Head of caudate nucleus (tissue), 42 donors: ENCODE results near the gene EID2.

Source experiments
- DNase-seq, 42 donors: peaks; one replicate each; pipeline versions ENCODE4 v3.0.0 to v3.0.0-alpha.2; 2020 to 2021; ENCODE audit warnings: mixed read lengths in 7 of 42
- intact Hi-C: fragments of 100-400 bp; cut with DNase I; formaldehyde crosslinking; loops from one replicate; pipeline ENCODE4 v1.15.0; 2022

EID2 gene, protein sequence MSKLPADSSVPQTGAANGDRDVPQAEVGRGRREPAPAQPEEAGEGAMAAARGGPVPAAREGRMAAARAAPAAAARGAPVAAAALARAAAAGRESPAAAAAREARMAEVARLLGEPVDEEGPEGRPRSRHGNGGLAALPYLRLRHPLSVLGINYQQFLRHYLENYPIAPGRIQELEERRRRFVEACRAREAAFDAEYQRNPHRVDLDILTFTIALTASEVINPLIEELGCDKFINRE

DNA sequence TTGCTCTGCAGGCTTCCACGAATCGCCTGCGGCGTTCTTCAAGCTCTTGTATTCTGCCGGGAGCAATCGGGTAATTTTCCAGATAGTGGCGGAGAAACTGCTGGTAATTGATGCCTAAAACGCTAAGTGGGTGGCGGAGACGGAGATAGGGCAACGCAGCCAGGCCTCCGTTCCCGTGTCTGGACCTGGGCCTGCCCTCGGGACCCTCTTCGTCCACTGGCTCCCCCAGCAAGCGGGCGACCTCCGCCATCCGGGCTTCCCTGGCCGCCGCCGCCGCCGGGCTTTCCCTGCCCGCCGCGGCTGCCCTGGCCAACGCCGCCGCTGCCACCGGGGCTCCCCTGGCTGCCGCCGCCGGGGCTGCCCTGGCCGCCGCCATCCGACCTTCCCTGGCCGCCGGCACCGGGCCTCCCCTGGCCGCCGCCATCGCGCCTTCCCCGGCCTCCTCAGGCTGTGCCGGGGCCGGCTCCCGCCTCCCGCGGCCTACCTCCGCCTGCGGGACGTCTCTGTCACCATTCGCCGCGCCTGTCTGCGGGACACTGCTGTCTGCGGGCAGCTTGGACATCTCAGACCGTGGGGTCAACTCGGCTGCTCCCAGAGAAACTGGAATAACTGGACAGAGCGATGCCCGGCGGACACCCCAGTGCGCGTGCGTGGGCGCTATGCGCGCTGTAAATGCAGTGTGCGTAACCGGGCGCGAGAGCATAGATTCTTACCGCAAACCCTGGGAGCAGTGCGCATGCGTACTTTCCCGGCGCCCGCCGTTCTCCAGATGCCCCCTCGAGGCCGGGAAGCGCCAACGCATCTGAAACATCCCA is at the start of gene EID2:
Gene EID2, minus strand, starts transcription at position 644 of the 815 bp plus-strand sequence. Its CDS starts 82 bp downstream, at position 562.
- intact Hi-C loops, result no loop called here
- peak; percentile 90 to 99 (median 96) for DNase-seq

DNA sequence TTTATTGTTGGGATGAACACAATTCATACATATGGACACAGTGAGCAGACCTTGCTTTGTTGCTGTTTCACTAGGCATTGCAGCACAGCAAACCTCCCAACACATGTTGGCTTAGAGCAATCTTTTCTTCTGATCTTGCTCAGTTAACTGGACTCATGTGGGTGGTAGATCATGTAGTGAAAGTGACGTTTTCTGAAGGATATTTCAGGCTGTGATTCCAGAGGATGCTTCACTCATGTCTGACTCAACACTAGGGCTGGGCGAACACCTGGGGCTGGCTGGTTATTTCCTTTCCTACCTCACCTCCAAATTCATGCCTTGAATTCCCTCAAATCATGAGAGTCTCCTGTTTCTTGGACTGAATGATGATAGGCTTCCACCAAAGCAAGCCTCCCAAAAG is 48.1 kb upstream of the EID2 start:
- no peak for DNase-seq
- intact Hi-C loops, result no loop called here

DNA sequence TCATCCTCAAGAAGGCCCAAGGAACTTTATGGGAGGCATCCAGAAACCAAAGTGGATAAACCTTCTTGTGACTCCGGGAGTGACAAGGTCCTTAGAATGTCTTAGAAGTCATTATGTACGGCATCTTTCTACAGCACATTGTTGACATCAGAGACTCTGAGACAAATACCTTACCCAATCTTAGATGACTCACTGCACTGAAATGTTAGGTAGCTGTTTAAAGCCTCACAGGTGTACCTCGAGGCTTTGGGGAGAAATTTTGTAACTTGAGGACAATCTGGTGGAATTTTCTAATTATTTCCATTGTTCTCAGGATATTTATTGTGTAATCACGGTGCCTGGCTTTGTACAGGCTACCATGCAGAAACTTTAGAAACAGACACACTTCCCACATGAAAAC is 47.5 kb upstream of the EID2 start:
- intact Hi-C loops, result no loop called here

DNA sequence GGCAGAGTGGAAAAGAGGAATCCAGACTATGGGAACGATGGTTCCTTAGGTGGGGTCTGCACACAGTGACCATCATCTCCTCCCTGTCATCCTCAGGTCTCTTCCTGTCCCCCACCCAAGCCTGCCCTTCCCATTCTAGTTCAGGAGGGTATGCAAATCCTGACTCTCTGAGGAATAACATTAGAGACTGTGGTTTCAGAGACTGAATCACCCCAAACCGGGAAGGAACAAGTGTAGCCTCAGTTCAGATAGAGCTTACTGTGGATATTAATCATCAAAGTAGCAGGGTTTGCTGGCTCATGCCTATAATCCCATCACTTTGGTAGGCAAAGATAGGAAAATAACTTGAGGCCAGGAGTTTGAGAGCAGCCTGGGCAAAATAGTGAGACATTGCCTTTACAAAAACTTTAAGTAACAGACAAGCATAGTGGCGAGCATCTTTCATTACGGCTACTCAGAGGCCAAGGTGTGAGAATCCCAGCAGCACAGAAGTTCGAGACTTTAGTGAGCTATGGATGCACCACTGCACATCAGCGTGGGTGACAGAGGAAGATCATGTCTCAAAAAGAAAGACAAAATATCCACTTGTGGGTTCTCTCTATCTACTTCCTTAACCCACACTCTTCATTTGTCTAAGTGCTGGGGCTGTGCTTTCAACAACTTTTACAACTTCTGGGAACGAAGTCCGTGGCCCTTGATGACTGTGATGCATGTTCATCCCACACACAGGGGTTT is 43.1 kb upstream of the EID2 start:
- DNase-seq, result no peak
- intact Hi-C loops, result no loop called here

More for the DNA sequence above, 47.5 kb upstream of the EID2 start:
- no peak for DNase-seq

DNA sequence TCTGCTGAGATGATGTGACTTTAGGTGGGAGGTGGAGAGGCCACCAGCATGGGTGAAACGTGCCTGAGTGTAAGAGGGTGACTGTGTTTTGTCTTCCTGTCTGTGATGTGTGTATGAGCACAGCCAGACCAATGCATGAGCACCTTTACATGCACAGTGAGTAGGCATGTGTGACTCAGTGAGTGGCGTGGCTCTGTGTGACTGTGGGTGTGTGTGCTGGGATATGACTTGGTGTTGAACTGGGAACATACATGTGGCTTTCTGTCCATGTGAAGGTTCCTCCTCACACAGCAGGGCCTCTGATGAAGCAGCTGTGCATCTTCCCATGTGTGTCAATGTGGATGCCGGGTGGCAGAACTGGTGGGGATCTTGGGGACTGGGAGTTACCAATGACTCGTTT is 42.5 kb upstream of the EID2 start:
- intact Hi-C loops, result no loop called here
- DNase-seq, result no peak

DNA sequence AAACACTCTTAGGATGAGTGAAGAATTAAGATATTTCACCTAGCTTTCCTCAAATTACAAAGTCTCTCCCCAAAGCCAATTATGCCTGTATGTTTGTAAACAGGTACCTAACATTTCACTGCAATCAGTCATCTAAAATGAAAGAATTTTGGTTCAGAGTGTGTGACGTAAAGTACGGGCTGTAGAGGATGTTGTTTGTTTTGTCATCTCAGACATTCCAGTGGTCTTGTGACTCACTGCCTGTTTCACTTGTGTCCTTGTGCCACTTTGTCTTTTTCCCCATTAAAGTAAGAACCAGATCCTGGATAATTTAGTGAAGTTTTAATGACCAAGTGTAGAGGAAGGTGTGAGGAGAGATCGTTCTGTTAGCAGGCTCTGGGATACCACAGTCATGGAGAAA is 28.6 kb upstream of the EID2 start:
- intact Hi-C loops, result no loop called here
- no peak for DNase-seq

DNA sequence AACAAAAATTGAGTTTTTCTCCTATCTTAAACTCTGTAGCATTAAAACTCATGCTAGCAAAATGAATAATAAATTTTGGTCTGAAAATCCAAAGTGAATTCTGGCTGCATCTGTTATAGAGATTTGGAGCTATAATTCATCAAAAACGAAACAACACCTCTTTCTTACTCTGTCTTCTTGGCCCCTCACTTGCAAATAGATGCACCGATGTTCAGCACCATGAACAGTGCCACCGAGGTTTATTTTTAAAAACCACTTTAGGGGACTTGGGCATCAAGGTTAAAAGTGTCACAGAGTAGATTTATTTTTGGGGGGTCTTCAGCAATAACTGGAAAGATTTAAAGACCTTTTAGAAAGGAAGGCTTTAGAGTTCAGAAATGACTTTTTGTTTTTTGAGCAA is 26.1 kb upstream of the EID2 start:
- intact Hi-C loops, result no loop called here
- no peak for DNase-seq

DNA sequence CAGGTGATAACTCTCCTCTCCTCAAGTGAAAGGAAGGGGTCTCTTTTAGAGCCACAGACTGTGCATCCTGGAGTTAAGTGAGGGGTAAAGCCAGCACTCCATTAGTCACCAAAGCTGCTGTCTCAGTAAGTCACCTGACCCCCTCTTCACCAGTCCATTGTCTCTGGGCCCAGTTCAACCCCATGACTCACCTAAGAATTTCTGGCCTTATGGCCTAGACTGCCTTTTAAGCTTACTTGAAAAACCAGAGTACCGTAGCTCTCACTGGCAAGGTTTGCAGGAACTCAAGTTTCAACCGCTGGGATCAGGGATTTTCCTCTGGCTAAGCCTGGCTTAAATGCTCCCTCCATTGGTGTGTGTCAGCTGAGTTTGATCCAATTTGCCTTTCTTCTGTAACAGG is 23.4 kb upstream of the EID2 start:
- intact Hi-C loops, result no loop called here
- no peak for DNase-seq

DNA sequence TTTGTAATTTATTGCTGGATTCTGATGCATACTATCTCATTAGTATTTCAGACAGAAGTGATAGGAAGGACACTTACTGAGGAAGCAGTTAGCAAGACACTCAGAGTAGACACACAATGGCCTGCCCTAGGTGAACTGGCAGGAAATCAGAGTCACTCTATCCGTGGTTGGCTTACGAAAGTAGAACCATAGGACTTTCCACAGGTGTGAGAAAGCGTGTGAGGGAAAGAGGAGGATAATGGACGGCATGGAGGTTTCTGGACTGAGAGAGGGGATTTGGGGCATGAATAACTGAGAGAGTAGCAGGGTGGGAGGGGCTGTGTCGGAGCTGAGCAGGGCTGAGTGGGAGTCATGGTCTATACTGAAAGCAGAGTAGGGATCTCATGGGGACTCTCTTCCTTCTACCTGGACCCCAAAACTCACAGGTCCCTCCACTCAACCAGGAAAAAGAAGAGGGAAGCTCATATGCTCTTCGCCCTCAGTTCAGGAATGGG is 18.7 kb upstream of the EID2 start:
- intact Hi-C loops, result no loop called here

DNA sequence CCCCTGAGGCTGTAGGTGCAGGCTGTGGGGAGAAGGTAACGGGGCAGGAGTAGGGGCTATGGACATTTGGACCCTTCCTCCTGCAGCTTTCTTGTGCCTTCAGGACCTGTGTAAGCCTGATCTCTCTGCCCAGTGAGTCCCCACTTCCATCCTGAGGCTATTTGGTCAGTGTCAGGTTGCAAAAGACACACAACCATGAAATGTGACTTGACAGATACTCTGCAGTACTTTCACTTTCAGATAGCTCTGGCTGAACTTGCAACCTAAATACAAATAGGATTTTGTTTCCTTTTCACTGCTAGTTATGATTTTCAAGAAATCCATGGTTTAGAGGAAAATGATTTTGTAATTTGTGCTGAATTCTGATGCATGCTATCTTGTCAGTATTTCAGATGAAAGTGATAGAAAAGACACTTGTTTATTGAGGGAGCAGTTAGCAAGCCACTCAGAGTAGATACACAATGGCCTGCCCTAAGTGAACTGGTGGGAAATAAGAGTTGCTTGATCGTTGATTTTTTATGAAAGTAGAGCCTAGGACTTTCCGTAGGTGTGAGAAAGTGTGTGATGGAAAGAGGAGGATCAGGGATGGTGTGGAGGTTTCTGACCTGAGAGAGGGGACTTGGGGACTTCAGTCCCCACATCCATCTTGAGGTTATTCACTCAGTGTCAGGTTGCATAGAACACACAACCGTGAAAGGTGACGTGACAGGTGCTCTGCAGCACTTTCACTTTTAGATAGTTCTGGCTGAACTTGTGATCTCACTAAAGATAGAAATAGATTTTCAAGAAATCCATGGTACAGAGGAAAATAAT is 18.1 kb upstream of the EID2 start:
- intact Hi-C loops, result no loop called here
- DNase-seq, result no peak

More for the DNA sequence above, 18.7 kb upstream of the EID2 start:
- no peak for DNase-seq

DNA sequence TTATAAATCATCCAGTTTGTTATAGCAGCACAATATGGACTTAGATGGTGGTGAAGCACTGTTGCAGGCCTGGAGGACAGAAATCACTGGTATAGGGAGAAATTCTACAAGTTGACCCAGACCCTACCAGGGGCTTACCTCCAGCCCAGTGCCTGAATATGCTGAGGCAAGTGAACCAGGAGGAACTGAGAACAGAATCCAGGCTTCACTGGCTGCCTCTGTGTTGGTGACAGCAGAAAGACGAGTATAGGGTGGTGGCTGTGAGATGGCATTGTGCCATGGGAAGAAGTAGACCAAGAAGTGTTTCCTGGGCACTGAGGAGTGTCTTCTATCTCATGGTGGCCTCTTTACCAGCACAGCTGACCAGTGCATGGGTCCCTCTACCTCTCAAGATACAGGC is 15.9 kb upstream of the EID2 start:
- intact Hi-C loops, result no loop called here
- peak in 3 of 42 donors; percentile 14 to 29 (median 17) for DNase-seq

DNA sequence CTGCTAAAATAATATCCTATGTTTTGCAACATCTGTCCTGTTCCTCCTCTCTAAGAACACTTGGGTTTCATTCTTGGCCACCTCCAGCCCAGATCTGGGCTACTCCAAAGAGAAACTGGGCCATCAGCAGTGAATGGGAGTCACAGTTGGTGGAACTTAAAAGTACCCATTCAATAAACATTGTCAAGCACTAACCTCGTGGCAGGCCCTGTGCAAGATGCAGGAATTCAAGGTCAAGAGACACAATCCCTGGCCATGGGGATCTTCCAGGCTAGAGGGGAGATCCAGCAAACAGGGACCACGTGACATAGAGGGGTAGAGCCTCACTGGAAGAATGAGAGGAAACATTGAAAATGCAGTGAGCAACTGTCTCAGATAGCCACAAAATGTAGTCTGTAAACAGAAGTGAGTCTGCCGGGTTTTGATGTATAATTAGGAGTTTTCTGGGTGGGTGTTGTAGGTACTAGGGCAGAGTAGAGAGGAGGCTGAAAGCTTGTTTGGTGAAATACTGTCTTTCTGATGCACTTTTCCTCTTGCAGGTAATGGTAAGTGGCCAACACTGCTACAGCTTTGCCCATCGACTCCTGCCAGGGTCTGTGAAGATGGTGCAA is 14.8 kb upstream of the EID2 start:
- intact Hi-C loops, result loop anchor here (5.0 kb wide), 1 partner anchor 117 kb away; no protein-coding TSS in a partner anchor
- DNase-seq, result no peak

DNA sequence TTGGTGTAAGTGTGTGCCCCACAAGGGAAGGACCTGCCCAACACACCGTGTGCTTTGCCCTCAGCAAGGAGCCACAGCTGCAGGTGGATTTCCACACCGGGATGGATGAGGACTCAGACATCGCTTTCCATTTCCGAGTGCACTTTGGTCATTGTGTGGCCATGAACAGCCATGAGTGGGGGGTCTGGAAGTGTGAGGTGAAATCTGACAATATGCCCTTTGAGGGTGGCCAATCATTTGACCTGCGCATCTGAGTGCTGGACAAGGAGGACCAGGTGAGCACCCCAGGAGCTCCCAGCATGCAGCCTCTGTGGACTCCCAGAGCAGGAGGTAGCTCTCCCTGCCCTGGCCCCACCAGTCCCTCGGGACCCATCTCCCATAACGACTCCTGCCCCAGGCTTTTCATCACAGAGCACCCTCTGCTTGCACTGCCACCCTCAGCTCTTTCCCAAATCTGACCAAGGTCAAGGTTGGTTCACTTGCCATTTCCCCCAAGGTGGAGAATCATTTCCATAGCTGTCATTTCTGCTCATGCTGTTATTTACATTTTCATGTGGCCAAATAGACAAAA is 13.2 kb upstream of the EID2 start:
- DNase-seq, result no peak
- intact Hi-C loops, result loop anchor here (5.0 kb wide), 1 partner anchor 119 kb away; no protein-coding TSS in a partner anchor

DNA sequence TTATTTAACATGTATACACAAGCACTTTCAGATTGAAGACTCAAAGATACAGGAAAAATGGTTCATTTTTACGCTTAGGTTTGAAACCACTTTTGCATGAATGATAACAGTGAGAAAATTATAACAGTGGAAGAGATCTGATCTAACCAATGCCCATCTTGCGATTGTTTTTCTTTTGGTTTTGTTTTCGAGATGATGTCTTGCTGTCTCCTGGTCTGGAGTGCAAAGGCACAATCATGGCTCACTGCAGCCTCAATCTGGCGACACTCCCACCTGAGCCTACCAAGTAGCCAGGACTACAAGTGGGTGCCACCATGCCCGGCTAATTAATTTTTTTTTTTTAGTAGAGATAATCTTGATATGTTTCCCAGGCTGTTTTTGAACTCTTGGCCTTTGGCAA is 10.2 kb upstream of the EID2 start:
- no peak for DNase-seq
- intact Hi-C loops, result loop anchor here (5.0 kb wide), 1 partner anchor 122 kb away; no protein-coding TSS in a partner anchor

DNA sequence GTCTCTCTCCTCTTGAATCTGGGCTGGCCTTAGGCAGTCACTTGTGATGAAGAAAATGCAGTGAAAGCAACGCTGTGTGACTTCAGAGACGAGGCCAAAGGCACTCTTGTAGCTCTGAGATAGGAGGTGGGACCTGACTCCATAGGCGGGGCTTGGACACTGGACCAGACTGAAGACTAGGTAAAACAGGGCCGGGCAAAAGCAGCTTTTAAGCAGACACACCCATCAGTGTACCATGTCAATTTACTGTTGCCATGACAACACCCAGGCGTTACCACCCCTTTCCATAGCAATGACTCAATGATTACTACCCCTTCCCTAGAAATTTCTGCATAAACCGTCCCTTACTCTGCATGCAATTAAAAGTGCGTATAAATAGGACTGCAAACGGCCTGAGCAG is 6.6 kb upstream of the EID2 start:
- intact Hi-C loops, result no loop called here
- DNase-seq, result no peak

DNA sequence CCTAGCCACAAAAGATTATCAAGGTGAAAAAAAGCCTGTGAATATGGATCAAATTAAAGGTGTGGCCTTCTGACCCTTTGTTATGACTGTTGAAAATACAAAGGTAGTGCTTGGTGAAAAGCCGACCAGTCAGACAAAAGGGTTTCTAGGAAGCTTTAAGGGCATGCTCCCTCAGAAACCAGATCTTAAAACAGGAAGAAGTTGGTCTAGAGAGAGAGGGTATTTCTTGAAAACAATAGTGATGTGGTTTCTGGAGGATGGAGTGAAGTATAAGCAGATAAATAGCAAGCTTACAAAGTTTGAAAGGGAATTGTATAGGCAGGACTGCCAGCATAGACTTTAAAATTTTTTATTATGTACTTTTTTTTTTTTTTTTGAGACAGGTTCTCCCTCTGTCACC is 5.0 kb upstream of the EID2 start:
- DNase-seq, result no peak
- intact Hi-C loops, result no loop called here

DNA sequence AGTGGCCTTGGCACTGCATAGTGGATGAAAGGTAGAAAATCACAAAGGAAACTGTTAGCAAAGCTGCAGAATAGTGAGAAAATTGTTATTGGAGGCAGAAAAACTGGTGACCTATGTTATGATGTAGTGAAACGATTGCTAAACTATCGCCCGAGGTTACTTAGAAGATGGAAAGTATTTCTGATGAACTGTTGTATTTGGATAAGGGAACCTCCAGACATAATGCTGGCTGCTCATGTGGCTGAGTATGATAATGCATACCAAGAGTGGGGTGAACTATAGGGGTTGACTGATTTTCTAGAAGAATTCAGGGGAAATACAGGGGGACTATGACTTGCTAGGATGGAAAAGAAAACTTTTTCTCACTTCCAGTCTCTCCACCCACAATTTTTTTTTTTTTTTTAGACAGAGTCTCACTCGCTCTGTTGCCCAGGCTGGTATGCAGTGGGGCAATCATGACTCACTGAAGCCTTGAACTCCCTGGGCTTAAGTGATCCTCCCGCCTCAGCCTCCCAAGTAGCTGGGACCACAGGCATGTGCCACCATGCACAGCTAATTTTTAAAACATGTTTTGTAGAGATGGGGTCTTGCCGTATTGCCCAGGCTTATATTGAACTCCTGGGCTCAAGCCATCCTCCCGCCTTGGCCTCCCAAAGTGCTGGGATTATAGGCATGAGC is 4.4 kb upstream of the EID2 start:
- intact Hi-C loops, result no loop called here
- DNase-seq, result no peak

DNA sequence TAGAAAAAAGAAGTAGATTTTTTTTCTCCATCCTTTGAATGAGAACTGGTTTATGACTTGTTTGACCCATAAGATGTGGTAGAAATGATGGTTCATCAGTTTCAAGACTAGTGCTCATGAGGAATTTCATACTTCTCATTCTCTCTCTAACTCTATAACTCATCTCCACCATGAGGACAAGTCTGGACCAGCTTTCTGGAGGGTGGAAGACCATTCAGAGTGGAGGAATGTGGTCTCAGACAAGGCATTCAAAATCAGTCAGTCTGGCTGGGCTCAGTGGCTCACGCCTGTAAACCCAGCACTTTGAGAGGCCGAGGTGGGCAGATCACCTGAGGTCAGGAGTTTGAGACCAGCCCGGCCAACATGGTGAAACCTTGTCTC is 3.5 kb upstream of the EID2 start:
- DNase-seq, result no peak
- intact Hi-C loops, result no loop called here
